ENCODE data around the gene RHOT2.

RHOT2 gene

GRCh38 chr16:669666-670065 lies 1.7 kb downstream of the RHOT2 start:
- in situ Hi-C loops (cut with MboI; ENCODE audit: low sequenced_read_pairs), result no loop called here

- in situ Hi-C loops (cut with MboI; ENCODE audit: low sequenced_read_pairs), result no loop called here
Measured at GRCh38 chr16:670485-671352, 2.8 kb downstream of the RHOT2 start.

- in situ Hi-C loops (cut with MboI; ENCODE audit: low sequenced_read_pairs), result no loop called here
Measured at GRCh38 chr16:671353-672131, 3.6 kb downstream of the RHOT2 start.

GRCh38 chr16:672371-672770 lies 4.4 kb downstream of the RHOT2 start:
- in situ Hi-C loops (cut with MboI; ENCODE audit: low sequenced_read_pairs), result no loop called here

GRCh38 chr16:672851-673250 lies 4.9 kb downstream of the RHOT2 start:
- in situ Hi-C loops (cut with MboI; ENCODE audit: low sequenced_read_pairs), result no loop called here

GRCh38 chr16:673399-673991 lies 5.6 kb downstream of the RHOT2 start:
- in situ Hi-C loops (cut with MboI; ENCODE audit: low sequenced_read_pairs), result no loop called here

GRCh38 chr16:674214-674881 lies 6.4 kb downstream of the RHOT2 start:
- in situ Hi-C loops (cut with MboI; ENCODE audit: low sequenced_read_pairs), result no loop called here

- in situ Hi-C loops (cut with MboI; ENCODE audit: low sequenced_read_pairs), result no loop called here
Measured at GRCh38 chr16:674968-675883, 7.3 kb downstream of the RHOT2 start, which contains the start of gene RHBDL1. TSS of gene RHBDL1 (plus strand) at chr16:675671. CDS start at chr16:675791, 120 bp downstream.

- in situ Hi-C loops (cut with MboI; ENCODE audit: low sequenced_read_pairs), result no loop called here
Measured at GRCh38 chr16:675884-676564, 8.1 kb downstream of the RHOT2 start.

GRCh38 chr16:676565-676902 lies 8.6 kb downstream of the RHOT2 start:
- in situ Hi-C loops (cut with MboI; ENCODE audit: low sequenced_read_pairs), result no loop called here

GRCh38 chr16:676913-677312 lies 9.0 kb downstream of the RHOT2 start:
- in situ Hi-C loops (cut with MboI; ENCODE audit: low sequenced_read_pairs), result no loop called here

GRCh38 chr16:677316-678190 lies 9.6 kb downstream of the RHOT2 start:
- in situ Hi-C loops (cut with MboI; ENCODE audit: low sequenced_read_pairs), result no loop called here

- in situ Hi-C loops (cut with MboI; ENCODE audit: low sequenced_read_pairs), result no loop called here
Measured at GRCh38 chr16:678209-678857, 10.4 kb downstream of the RHOT2 start.

GRCh38 chr16:678858-679813 lies 11.2 kb downstream of the RHOT2 start:
- in situ Hi-C loops (cut with MboI; ENCODE audit: low sequenced_read_pairs), result no loop called here

GRCh38 chr16:679814-680624 lies 12.1 kb downstream of the RHOT2 start, which contains the start of gene STUB1:
TSS of gene STUB1 (plus strand) at chr16:680410. CDS start at chr16:680526, 116 bp downstream.
- in situ Hi-C loops (cut with MboI; ENCODE audit: low sequenced_read_pairs), result no loop called here

GRCh38 chr16:680625-680945 lies 12.7 kb downstream of the RHOT2 start:
- in situ Hi-C loops (cut with MboI; ENCODE audit: low sequenced_read_pairs), result no loop called here

Measured in hTERT RPE-1 (cell line).